ENCODE results near the gene ADAR.

GRCh38 chr1:154629675-154630073, 21.7 kb upstream of the ADAR start:
- TF ChIP-seq EZH2 (IDR thresholded peaks at IDR 0.05; ENCODE audit: borderline replicate concordance, low read depth, low read length, severe bottlenecking): no peak
- TF ChIP-seq POLR2AphosphoS5 (IDR thresholded peaks at IDR 0.05; ENCODE audit: insufficient read depth, low read depth, low read length): no peak
- no peak for TF ChIP-seq CTCF (IDR thresholded peaks at IDR 0.05; ENCODE audit: extremely low read depth in 1 of 2, insufficient read depth in 1 of 2, low read depth in 1 of 2, low read length in 2 of 2)

Measured in endothelial cell of umbilical vein (primary cell).